HCT116 (cell line): ENCODE measurements around the gene TRPM8. TPM values are rescaled to one million over a fixed set of nuclear protein-coding genes. Genes with fewer than 3 reads are reported as not detected.

Experiments
- ATAC-seq: fragments of 200-7000 bp; cut with Tn5 transposase; 2 replicates; pipeline ENCODE4 v1.9.1; 2020; ENCODE audit warnings: mild to moderate bottlenecking, moderate library complexity
- BruUV-seq: library from RNA; stranded (reverse); fragments of 400-500 nt; replicated peaks from 2 replicates; lab custom pipeline; 2021; lab: Mats Ljungman, UMichigan
- CTCF ChIA-PET: fragments of 300-600 bp; sonication (Branson Sonifier 250); formaldehyde crosslinking; loops from one replicate; lab custom pipeline; 2021; ENCODE audit warnings: antibody characterized with exemption; lab: Charles Lee
- POLR2A ChIA-PET: fragments of 300-600, 350-600 bp; sonication (Branson Sonifier 250); formaldehyde crosslinking; loops from one replicate; lab custom pipeline; 2021; ENCODE audit warnings: antibody characterized with exemption; lab: Charles Lee
- RAD21 ChIA-PET, 2 experiments: fragments of 300-600 bp; sonication (Branson Sonifier 250); formaldehyde crosslinking; loops; one replicate each; lab custom pipeline; 2023; ENCODE audit warnings: low total read pairs in 2 of 2; ENCODE audit not compliant: uncharacterized antibody in 2 of 2, unreplicated experiment in 2 of 2, low non-redundant PET in 1 of 2; lab: Charles Lee
- DNase-seq: peaks from one replicate; pipeline ENCODE4 v3.0.0-alpha.2; 2010; ENCODE audit warnings: low read depth, low spot score
- H2AFZ ChIP-seq: fragments of 200-600 bp; shearing (Covaris generic), sonication (generic); 2 replicates; pipeline ENCODE4 v1.6.1; 2017; ENCODE audit warnings: low read depth, mixed run types, mixed read lengths, antibody characterized with exemption, low read length; ENCODE audit not compliant: poor library complexity, severe bottlenecking
- H3K27ac ChIP-seq: 2 replicates; pipeline ENCODE4 v1.5.1; 2012; ENCODE audit warnings: low read depth, low read length
- H3K27me3 ChIP-seq: fragments of 200-600 bp; sonication (generic); 2 replicates; pipeline ENCODE4 v1.6.1; 2016; ENCODE audit warnings: mixed run types, low read length, mixed read lengths; ENCODE audit not compliant: insufficient read depth
- H3K36me3 ChIP-seq, 2 experiments: fragments of 200-500 bp in 1 of 2; fragments of 200-600 bp in 1 of 2; sonication (Bioruptor generic) in 1 of 2; sonication (generic) in 1 of 2; 2 replicates each; pipeline versions ENCODE4 v1.5.1 to v1.6.1; 2014 to 2016; ENCODE audit warnings: low read length in 2 of 2, inconsistent platforms in 1 of 2, mixed read lengths in 1 of 2, mixed run types in 1 of 2; ENCODE audit not compliant: insufficient read depth in 2 of 2, control insufficient read depth in 1 of 2
- H3K4me1 ChIP-seq, 2 experiments: fragments of 200-600 bp in 1 of 2; sonication (generic) in 1 of 2; 2 replicates each; pipeline versions ENCODE4 v1.5.1 to v1.6.1; 2012 to 2017; ENCODE audit warnings: low read length in 2 of 2, inconsistent platforms in 1 of 2, mild to moderate bottlenecking in 1 of 2, mixed read lengths in 1 of 2, mixed run types in 1 of 2, moderate library complexity in 1 of 2; ENCODE audit not compliant: insufficient read depth in 2 of 2, control insufficient read depth in 1 of 2
- H3K4me2 ChIP-seq: fragments of 200-600 bp; sonication (generic); 2 replicates; pipeline ENCODE4 v1.6.1; 2017; ENCODE audit warnings: mixed run types, low read length, mixed read lengths
- H3K4me3 ChIP-seq, 2 experiments: fragments of 200-600 bp in 1 of 2; sonication (generic) in 1 of 2; replicated peaks in 1 of 2; 2 replicates each; pipeline ENCODE4 v1.5.1; 2011 to 2016; ENCODE audit warnings: low read length in 2 of 2, control low read depth in 1 of 2, low read depth in 1 of 2, mild to moderate bottlenecking in 1 of 2, mixed read lengths in 1 of 2, mixed run types in 1 of 2
- H3K79me2 ChIP-seq: fragments of 200-600 bp; sonication (generic); 2 replicates; pipeline ENCODE4 v1.6.1; 2017; ENCODE audit warnings: mild to moderate bottlenecking, mixed run types, low read length, moderate library complexity, mixed read lengths; ENCODE audit not compliant: insufficient read depth
- H3K9ac ChIP-seq: fragments of 200-600 bp; sonication (generic); 2 replicates; pipeline ENCODE4 v1.6.1; 2016; ENCODE audit warnings: low read length, mixed read lengths
- H3K9me2 ChIP-seq: fragments of 200-600 bp; sonication (generic), shearing (Covaris generic); 2 replicates; pipeline ENCODE4 v1.6.1; 2017; ENCODE audit warnings: mixed run types, mild to moderate bottlenecking, moderate library complexity; ENCODE audit not compliant: insufficient read depth
- H3K9me3 ChIP-seq, 2 experiments: fragments of 200-500 bp in 1 of 2; fragments of 200-600 bp in 1 of 2; sonication (Bioruptor generic) in 1 of 2; sonication (generic) in 1 of 2; 2 replicates each; pipeline ENCODE4 v1.6.1; 2014 to 2017; ENCODE audit warnings: low read length in 2 of 2, mixed read lengths in 2 of 2, inconsistent platforms in 1 of 2, low read depth in 1 of 2, mild to moderate bottlenecking in 1 of 2, mixed run types in 1 of 2, moderate library complexity in 1 of 2; ENCODE audit not compliant: control insufficient read depth in 1 of 2, insufficient read depth in 1 of 2
- H4K20me1 ChIP-seq: fragments of 200-600 bp; sonication (generic), shearing (Covaris generic); 2 replicates; pipeline ENCODE4 v1.6.1; 2017; ENCODE audit warnings: mixed run types, mild to moderate bottlenecking, moderate library complexity; ENCODE audit not compliant: insufficient read depth
- ATF3 ChIP-seq: IDR thresholded peaks from 2 replicates; pipeline ENCODE4 v1.6.1; 2012
- CEBPB ChIP-seq: IDR thresholded peaks from 2 replicates; pipeline ENCODE4 v1.6.1; 2012; ENCODE audit warnings: low read depth
- ELF1 ChIP-seq: IDR thresholded peaks from 2 replicates; pipeline ENCODE4 v1.6.1; 2012; ENCODE audit warnings: low read depth, borderline replicate concordance
- EZH2 ChIP-seq: fragments of 200-600 bp; sonication (generic); IDR thresholded peaks from 2 replicates; pipeline ENCODE4 v1.6.1; 2017; ENCODE audit warnings: antibody characterized with exemption, mixed run types
- EZH2phosphoT487 ChIP-seq: fragments of 200-600 bp; IDR thresholded peaks from 2 replicates; pipeline ENCODE4 v1.6.1; 2018; ENCODE audit warnings: antibody characterized with exemption, borderline replicate concordance
- FOSL1 ChIP-seq: IDR thresholded peaks from 2 replicates; pipeline ENCODE4 v1.6.1; 2012; ENCODE audit warnings: low read depth
- JUND ChIP-seq: IDR thresholded peaks from 2 replicates; pipeline ENCODE4 v1.6.1; 2012
- RAD21 ChIP-seq: IDR thresholded peaks from 2 replicates; pipeline ENCODE4 v1.6.1; 2012; ENCODE audit warnings: low read depth, mild to moderate bottlenecking
- SIN3A ChIP-seq: IDR thresholded peaks from 2 replicates; pipeline ENCODE4 v1.6.1; 2012; ENCODE audit warnings: low read depth
- SP1 ChIP-seq: IDR thresholded peaks from 2 replicates; pipeline ENCODE4 v1.6.1; 2012; ENCODE audit warnings: low read depth
- SRF ChIP-seq: IDR thresholded peaks from 2 replicates; pipeline ENCODE4 v1.6.1; 2012; ENCODE audit warnings: low read depth
- TCF7L2 ChIP-seq: IDR thresholded peaks from 2 replicates; pipeline ENCODE4 v1.7.0; 2011; ENCODE audit warnings: borderline replicate concordance, inconsistent platforms; ENCODE audit not compliant: insufficient read depth, insufficient read length; ENCODE audit errors: extremely low read depth
- YY1 ChIP-seq: IDR thresholded peaks from 2 replicates; pipeline ENCODE4 v1.6.1; 2011; ENCODE audit warnings: low read length, low read depth, moderate library complexity, mild to moderate bottlenecking; ENCODE audit not compliant: insufficient replicate concordance; ENCODE audit errors: extremely low read depth
- ZBTB33 ChIP-seq: IDR thresholded peaks from 2 replicates; pipeline ENCODE4 v1.6.1; 2011; ENCODE audit warnings: mild to moderate bottlenecking, low read length, moderate library complexity; ENCODE audit not compliant: insufficient replicate concordance; ENCODE audit errors: extremely low read depth
- ZFX ChIP-seq: fragments of 450-650 bp; IDR thresholded peaks from 2 replicates; pipeline ENCODE4 v1.6.1; 2017
- ZNF274 ChIP-seq: fragments of 200-500 bp; sonication (Bioruptor generic); IDR thresholded peaks from 2 replicates; pipeline ENCODE4 v1.6.1; 2014; ENCODE audit warnings: mild to moderate bottlenecking, low read depth, low read length, inconsistent platforms
- intact Hi-C: fragments of 100-400 bp; cut with micrococcal nuclease; formaldehyde crosslinking; loops from 2 replicates; pipeline ENCODE4 v1.10.0; 2022
- total RNA-seq: library from RNA; stranded (reverse); gene quantifications from one replicate; pipeline ENCODE4 v1.2.1, GENCODE V29; 2021; ENCODE audit not compliant: unreplicated experiment
- TF ChIP-seq, protein P1 (sequence below): IDR thresholded peaks from 2 replicates; pipeline ENCODE4 v1.6.1; 2012

TRPM8 gene
- total RNA-seq, 1 experiment from 2014 or later: 0.39 TPM

- Histone ChIP-seq H4K20me1 (no peaks in the 10 kb centered on the region), H3K36me3 (no peaks in the 10 kb centered on the region), H3K4me1 (peaks cover 11 to 18% of the 10 kb centered on the region in 2 experiments), H3K4me3 (no peak overlapping the region), H3K9me2 (no peaks in the 10 kb centered on the region), H3K79me2 (no peaks in the 10 kb centered on the region), H3K4me2 (no peak overlapping the region), H2AFZ (no peak overlapping the region), H3K9ac (no peak overlapping the region), H3K9me3 (no peaks in the 10 kb centered on the region), H3K27ac (no peak overlapping the region), H3K27me3 (peaks cover 16% of the 10 kb centered on the region; the same call in 1 of the 2 replicates)
- CTCF ChIA-PET: no interaction called here
- no peak for ATAC-seq
- RAD21 ChIA-PET: no interaction called here
- no TSS peak for BruUV-seq
- intact Hi-C loops: no loop called here
- DNase-seq: no peak
- POLR2A ChIA-PET: interaction anchor here (0.6 kb wide), 1 partner anchor 813 kb away, joined by 3 read pairs; no protein-coding TSS in a partner anchor
- no peak for TF ChIP-seq SRF
- no peak for TF ChIP-seq JUND
- no peak for TF ChIP-seq EZH2phosphoT487
- no peak for TF ChIP-seq FOSL1
- no peak for TF ChIP-seq YY1
- TF ChIP-seq ZBTB33: no peak
- TF ChIP-seq ZFX: no peak
- no peak for TF ChIP-seq ATF3
- TF ChIP-seq EZH2: no peak
- no peak for TF ChIP-seq ZNF274
- no peak for TF ChIP-seq RAD21
- no peak for TF ChIP-seq SP1
- TF ChIP-seq TCF7L2: no peak
- TF ChIP-seq SIN3A: no peak
- TF ChIP-seq, protein P1, sequence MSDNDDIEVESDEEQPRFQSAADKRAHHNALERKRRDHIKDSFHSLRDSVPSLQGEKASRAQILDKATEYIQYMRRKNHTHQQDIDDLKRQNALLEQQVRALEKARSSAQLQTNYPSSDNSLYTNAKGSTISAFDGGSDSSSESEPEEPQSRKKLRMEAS: no peak
- TF ChIP-seq ELF1: no peak
- TF ChIP-seq CEBPB: no peak
Measured at GRCh38 chr2:234001380-234002160, 84.4 kb downstream of the TRPM8 start.
